ENCODE data around the gene GALNT2.

GALNT2 gene

GRCh38 chr1:230310381-230311163, 243.5 kb downstream of the GALNT2 start:
- peak; percentile 0 for DNase-seq

- DNase-seq, result no peak
Observed at GRCh38 chr1:230312676-230313075, 245.6 kb downstream of the GALNT2 start.

DNA sequence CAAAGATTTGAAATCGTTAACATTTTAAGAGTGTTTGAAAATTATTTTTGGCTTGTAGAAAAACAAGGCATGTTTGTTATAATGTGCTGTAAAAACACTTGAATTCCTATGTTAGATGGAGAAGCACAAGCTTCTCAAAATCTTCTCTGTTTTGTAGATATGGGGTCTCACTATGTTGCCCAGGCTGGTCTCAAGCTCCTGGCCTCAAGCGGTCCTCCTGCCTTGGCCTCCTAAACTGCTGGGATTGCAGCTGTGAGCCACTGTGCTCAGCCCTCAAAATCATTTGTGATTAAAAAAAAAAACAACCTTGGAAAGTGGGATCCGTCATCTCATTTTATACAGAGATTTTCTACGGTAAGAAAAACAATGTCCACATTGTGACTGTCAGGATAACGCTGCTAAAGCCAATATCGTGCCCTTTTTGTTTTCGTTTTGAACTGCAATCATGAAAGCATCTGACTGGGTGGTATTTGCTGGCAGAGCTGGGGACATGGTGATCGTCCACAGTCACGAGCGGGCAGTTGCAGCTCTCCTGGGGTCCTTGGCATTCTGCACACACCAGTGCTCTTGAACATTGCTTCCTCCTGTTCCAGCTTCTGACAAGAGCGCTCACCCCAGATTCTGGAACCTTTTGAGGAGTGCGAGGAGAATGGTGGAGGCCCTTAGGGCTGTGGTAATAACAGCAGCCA, 246.6 kb downstream of the GALNT2 start:
- DNase-seq, result no peak

GRCh38 chr1:230314142-230314470, 247.1 kb downstream of the GALNT2 start:
- DNase-seq, result no peak

GRCh38 chr1:230315099-230315498, 248.1 kb downstream of the GALNT2 start:
- DNase-seq, result no peak

DNA sequence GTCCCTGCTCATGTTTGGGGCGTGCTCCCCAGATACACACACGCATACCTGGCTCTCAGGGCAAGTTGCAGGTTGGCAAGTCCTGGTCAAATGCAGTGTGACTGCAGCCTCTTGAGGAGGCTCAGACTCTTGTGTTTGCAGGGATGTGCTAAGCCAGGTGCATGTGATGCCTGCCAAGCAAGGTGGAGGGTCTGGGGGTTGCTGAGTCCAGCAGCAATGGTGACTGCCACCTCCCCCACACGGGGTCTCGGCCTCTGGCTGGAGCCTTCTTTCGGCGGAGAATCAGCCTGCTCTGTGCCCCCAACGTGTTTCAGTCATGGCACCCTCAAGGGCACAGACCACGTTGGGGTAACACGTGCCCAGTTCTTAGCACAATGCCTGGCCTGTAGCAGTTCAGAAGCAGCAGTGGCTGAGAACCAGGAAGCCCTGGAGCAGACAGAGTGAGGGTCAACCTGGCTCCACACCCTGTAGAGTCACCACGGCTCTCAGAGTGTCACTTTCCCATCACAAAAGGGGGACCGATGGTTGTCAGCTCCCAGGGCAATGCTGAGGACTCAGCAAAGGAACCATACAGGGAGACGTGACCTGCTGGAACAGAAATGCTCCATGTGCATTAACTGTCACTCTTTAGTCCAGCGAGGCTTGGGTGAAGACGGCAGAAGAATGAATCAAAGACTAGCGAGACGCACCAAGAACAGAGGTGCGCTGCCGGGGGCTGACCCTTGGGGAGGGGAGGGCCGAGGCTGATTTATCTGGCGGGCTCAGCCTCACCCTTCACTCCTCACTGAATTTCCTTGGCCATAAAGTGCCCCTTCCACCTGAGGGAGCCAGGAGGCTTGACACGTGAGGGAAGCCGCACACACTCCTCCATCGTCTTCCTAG, 250.1 kb downstream of the GALNT2 start:
- no peak for DNase-seq

DNA sequence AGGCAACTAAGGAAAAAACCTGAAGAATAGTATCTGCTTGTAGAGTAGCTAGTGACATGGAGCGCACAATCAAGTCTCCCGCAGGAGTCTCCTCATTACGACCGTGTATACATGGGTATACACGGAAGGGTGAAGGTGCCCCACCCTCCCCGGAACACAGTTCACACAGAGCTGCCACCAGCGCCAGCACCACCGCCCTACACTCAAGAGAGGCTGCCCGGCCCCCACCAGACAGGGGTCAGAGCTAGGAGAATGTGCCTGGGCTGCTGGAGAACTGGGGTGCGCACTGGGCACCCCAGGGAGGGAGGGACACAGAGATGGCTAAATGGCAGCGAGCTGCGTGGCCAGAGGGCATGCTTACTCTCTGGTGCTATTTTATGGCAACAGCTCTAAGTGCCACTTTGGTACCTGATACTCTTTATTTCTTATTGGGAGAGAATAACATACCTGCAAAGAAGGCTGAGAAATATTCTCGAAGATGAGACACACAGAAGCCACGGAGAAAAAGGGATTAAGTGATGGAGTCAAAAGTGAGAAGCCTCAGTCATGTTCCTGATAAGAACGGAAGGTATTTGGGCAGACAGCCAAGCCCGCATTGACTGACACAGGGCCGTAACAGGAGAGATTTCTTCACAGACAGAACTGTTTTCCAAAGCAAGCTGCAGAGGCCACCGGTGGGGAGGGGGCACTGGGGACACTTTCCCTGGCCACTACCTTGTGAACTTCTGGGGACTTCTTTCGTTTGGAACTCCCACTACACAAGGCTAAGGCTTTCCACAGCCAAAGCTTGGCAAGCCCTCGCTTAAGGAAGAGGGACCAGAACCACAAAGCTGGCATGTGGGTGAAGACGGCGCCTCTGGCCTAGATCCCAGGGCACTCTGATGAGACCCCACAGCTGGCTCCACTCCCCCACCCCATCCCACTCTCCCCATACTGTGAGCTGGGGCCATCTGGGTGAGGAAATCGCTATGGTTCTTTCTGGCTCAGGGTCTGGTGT, 251.1 kb downstream of the GALNT2 start:
- DNase-seq, result no peak

DNA sequence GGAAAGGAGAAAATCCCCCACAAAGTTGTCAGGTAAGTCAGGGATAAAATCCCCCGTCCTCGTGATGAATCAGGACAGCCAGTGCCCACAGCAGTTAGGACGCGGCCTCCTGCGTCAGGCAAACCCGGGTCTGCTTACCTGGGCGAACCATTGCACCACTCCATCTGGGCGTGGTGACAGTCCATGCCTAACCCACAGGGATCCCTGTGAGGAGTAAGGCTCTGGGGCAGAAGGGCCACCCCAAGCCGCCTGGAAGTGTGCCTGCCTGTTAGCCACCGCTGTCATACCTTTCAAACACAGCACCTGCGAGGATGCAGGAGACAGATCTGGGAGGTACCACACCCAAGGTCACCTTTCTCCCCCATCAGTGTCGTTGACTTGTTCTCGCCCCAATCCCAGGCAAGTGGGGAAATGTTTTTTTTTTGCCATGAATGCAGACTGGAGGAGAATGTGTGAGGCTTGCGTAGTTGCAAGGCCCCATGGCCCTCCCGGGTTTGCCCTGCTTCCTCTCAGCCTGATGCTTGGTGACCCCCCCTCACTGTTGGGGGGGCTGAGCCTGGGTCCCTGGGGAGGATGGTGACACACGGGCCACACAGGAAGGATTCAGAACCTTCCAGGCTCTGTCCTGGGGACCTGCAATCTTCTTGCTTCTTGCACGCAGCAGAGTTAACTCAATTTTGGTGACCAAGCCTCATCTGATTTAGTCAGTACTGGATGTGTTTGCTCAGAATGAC, 252.1 kb downstream of the GALNT2 start:
- DNase-seq, result no peak

DNA sequence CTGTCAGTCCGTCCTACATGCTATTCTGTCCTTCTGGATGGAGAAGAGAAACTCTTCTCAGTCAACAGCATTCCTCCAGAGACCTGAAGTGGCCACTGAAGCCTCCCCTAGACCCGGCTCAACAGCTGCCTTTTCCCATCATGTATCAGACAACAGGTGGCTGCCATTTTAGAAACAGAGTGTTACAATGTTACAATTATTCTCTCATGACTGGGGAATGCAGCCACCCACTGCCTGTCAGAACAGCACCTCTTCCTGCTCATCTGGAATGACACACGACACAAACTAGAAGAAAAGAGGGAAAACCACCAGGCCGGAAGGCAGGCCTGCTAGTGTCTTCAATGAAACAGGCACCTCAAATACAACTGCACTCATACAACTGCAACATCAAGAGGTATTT, 253.8 kb downstream of the GALNT2 start:
- no peak for DNase-seq

DNA sequence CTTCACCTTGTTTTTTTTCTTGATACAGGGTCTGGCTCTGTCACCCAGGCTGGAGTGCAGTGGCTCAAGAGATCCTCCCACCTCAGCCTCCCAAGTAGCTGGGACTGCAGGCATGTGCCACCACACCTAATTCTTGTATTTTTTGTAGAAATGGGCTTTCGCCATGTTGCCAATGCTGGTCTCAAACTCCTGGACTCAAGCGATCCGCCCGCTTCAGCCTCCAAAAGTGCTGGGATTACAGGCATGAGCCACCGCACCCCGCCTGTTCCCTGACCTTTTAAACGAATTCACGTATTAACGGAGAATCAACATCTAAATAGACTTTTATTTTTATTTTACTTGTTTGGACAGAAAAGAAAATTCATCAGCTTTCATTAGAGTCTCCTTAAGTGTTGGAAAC, 254.3 kb downstream of the GALNT2 start:
- no peak for DNase-seq

DNA sequence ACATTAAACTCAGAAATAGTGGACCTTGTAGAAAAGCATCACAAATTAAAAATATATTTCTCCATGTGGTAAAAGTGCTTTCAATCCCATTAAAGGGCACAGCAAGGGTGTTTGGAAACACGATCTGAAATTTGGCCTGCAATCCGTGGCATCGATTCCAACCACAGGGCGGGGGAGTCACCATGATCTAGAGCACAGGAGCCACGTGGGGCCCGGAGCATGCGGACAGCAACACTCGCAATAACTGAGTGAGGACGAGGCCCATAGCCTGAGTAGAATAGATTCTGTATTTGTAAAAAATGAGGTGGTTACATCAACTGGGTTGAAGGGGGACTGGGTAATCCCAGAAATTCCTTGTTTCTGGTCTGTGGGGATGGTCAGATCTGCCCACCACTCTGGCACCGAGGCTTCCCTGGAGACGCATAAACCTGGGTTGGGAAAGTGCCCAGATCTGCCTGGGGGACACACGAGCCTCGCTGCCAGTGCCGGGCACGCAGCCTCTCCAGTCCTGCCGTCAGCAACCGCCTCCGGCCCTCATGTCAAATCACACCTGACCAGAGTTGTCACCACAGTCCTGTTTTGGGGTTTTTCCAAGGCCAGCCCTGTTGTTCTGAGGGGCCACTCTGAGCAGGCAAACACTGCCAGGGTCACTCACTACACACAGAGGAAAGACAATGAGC, 254.8 kb downstream of the GALNT2 start:
- no peak for DNase-seq

DNA sequence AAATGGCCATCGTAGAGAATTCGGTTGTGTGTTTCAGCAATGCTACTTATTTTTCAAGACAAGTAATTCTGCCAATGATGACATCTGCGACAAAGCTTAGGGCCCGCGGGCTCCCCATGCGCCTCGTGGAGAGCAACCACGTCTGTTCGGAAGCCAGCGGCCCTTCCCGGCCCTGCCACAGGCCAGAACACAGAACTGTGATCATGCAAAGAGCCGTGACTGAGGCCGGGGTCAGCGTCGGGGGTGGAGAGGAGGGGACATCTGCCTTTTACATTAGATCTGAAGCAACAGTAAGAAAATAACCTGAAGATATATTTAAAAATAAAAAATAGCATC, 255.4 kb downstream of the GALNT2 start:
- DNase-seq, result no peak

GRCh38 chr1:230322967-230323547, 256.0 kb downstream of the GALNT2 start:
- DNase-seq, result no peak

DNA sequence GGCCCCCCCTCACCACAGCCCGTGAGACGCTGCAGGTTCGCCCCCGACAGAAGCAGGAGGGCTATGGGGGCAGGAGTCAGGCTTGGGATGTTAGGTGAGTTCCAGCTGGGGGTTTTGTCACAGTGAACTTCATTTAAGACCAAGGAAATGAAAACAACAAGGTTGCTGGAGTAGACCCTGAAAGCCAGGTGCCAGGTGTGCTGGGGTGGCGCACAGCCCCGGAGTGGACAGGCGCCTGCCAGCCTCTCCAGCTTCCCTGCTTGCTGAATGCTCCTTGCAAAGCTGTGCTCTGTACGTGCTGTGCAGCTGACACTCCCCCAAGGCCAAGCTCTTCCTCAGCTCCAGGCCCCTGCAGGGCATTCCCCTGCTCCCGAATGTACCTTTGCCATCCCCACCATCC, 256.6 kb downstream of the GALNT2 start:
- DNase-seq, result no peak

GRCh38 chr1:230326971-230327891, 260.2 kb downstream of the GALNT2 start:
- no peak for DNase-seq

- no peak for DNase-seq
Observed at GRCh38 chr1:230327892-230328284, 260.9 kb downstream of the GALNT2 start.

DNA sequence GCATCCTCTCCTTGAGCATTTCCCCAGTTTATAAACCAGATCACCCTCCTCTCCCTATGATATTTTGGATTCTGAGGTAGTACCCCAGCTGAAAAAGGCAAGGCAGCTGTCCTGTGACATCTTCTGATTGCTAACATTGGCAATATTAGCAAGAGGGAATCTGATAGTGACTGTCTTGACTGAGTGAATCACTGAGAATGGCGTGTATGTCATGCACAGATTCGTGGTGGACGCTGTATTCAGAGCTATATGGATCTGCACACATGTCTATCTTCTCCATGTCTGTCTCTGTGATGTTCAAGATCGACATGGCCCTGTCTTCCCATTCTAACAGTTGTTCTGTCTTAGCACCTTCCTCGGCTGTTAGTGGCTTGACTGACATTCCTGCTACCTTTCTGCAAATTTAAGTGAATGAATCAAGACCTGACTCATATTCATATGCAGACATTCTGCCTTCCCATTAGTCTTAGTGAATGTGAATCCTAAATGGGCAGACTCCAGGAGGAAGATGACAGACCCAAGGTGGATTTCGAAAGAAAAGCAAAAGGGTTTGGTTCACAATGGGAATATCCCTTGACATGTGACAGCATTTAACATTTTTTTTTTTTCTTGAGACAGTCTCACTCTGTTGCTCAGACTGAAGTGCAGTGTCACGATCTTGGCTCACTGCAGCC, 261.4 kb downstream of the GALNT2 start:
- no peak for DNase-seq

DNA sequence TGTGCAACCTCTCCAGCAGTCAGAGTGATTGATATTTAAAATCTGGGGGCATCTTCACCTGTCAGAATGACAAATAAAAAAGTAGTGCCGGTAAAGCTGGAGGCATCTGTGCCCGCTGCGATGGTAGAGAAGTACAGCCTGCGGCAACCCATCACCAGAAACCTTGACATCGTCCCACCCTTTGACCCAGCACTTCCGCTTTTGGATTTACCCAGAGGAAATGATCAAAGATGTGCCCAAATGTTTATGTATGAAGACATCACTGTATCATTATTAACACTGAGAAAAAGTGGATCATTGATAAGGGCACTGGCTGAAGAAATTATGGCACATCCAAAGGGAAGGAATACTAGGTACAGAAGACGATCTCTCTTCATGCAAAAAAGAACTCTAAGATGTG, 263.1 kb downstream of the GALNT2 start:
- DNase-seq, result no peak
